SH-SY5Y (cell line): ENCODE measurements around the gene KIF26B.

Source experiments
- GATA2 ChIP-seq: IDR thresholded peaks from 2 replicates; pipeline ENCODE4 v1.6.1; 2011; ENCODE audit warnings: mild to moderate bottlenecking, low read depth, low read length
- GATA3 ChIP-seq: IDR thresholded peaks from 2 replicates; pipeline ENCODE4 v1.6.1; 2011; ENCODE audit warnings: low read depth, mild to moderate bottlenecking, low read length, moderate library complexity

- TF ChIP-seq GATA2 (no peak; the same call in 1 of the 2 replicates), GATA3 (no peak)
These were observed 1.7 kb upstream of the KIF26B start for GRCh38 chr1:245153081-245153551.
